HUES6 (cell line): ENCODE results near the gene CSNK1A1.
A peak's percentile ranks its signal among the peaks of the same experiment; 100 is the strongest.
"Not testable (repeated sequence)": the region's sequence is repeated elsewhere in the genome, so short reads cannot be mapped to it uniquely, and the experiment has no call there.

Source experiments
- H3K27ac ChIP-seq: 2 replicates; pipeline ENCODE4 v1.7.0; 2013; ENCODE audit warnings: low read depth, mild to moderate bottlenecking, low read length, inconsistent platforms
- H3K27me3 ChIP-seq: 2 replicates; pipeline ENCODE4 v1.6.1; 2013; ENCODE audit warnings: low read length; ENCODE audit not compliant: control insufficient read depth, insufficient read depth
- H3K36me3 ChIP-seq: 2 replicates; pipeline ENCODE4 v1.6.1; 2013; ENCODE audit warnings: low read length; ENCODE audit not compliant: control insufficient read depth, insufficient read depth
- H3K4me1 ChIP-seq: 2 replicates; pipeline ENCODE4 v1.6.1; 2013; ENCODE audit warnings: low read length; ENCODE audit not compliant: control insufficient read depth, insufficient read depth
- H3K4me3 ChIP-seq: 2 replicates; pipeline ENCODE4 v1.5.1; 2013; ENCODE audit warnings: low read depth, low read length
- H3K9ac ChIP-seq: one replicate; pipeline ENCODE4 v1.6.1; 2013; ENCODE audit warnings: mild to moderate bottlenecking, low read length
- H3K9me3 ChIP-seq: 2 replicates; pipeline ENCODE4 v1.6.1; 2013; ENCODE audit warnings: low read depth, low read length; ENCODE audit not compliant: control insufficient read depth, insufficient read depth

Gene CSNK1A1

GRCh38 chr5:149572576-149573231 is 21.5 kb upstream of the CSNK1A1 start:
- Histone ChIP-seq H3K4me3 (no peak overlapping the region), H3K27me3 (no peaks in the 10 kb centered on the region), H3K9ac (no peak overlapping the region), H3K36me3 (no peaks in the 10 kb centered on the region), H3K4me1 (no peaks in the 10 kb centered on the region), H3K9me3 (no peaks in the 10 kb centered on the region), H3K27ac (no peak overlapping the region)

GRCh38 chr5:149572170-149572569 is 20.9 kb upstream of the CSNK1A1 start:
- no peak overlapping the region for H3K4me3 ChIP-seq
- H3K36me3 ChIP-seq = no peaks in the 10 kb centered on the region
- H3K27ac ChIP-seq = no peak overlapping the region
- no peak overlapping the region for H3K9ac ChIP-seq
- no peaks in the 10 kb centered on the region for H3K9me3 ChIP-seq
- no peaks in the 10 kb centered on the region for H3K27me3 ChIP-seq
- no peaks in the 10 kb centered on the region for H3K4me1 ChIP-seq

DNA sequence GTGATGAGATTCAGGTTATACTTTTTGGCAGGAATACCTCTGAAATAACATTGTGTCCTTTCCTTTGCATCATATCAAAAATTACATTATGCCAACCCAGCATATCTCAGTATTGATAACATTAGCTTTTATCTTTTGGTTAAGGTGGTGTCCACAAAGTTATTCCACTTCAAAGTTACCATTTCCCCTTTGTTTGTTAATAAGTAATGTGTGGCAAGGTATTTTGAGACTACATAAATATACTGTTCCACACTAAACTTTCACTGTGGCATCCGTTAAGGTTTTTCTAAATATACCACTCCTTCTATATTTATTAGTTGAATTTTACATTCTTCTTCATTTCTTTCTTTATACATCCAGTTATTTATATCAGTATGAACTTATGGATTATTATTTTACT is 16.0 kb upstream of the CSNK1A1 start:
- H3K9ac ChIP-seq = no peak overlapping the region
- H3K9me3 ChIP-seq = no peaks in the 10 kb centered on the region
- no peak overlapping the region for H3K27ac ChIP-seq
- no peak overlapping the region for H3K4me3 ChIP-seq
- H3K4me1 ChIP-seq = peaks cover 12% of the 10 kb centered on the region
- H3K36me3 ChIP-seq = no peaks in the 10 kb centered on the region
- H3K27me3 ChIP-seq = no peaks in the 10 kb centered on the region

DNA sequence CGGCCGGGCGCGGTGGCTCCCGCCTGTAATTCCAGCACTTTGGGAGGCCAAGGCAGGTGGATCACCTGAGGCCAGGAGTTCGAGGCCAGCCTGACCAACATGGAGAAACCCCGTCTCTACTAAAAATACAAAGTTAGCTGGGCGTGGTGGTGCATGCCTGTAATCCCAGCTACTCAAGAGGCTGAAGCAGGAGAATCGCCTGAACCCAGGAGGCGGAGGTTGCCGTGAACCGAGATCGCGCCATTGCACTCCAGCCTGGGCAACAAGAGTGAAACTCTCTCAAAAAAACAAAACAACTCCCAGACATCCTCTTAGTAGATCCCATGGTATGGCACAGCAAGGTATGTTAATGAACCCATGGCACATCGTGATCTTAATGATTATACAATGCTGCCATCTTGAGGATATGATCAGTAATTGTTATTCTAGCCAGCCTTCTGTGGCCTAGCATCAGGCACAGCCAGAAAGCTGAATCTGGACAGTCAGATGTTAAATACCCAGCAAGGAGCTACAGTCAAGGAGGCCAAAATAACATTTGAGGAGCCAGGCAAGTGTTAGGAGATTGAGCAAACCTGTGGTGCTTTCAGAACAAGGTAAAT is 13.4 kb upstream of the CSNK1A1 start:
- not testable (repeated sequence) for H3K27ac ChIP-seq, H3K9ac ChIP-seq, H3K4me3 ChIP-seq, H3K36me3 ChIP-seq, H3K9me3 ChIP-seq, H3K27me3 ChIP-seq
- H3K4me1 ChIP-seq = peaks cover 19% of the 10 kb centered on the region

DNA sequence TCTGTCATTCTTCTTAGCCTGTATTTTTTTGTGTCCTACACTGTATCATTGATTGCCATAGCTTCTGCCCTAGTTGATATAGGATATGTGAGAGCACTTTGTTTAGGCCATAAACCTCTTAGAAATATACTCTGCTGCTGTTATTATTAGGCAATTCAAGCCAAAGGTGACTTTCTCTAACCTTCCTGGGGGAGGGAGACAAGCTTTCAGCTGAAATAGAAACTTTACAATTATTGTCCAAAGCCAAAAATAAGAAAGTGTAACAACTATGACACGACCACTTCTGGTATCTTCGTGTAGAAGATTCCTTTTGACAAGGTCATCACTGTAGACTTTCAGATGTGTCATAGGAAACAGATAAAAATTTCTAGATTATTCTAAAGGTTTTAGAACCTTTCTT is 12.2 kb upstream of the CSNK1A1 start:
- peaks cover 19% of the 10 kb centered on the region for H3K4me1 ChIP-seq
- no peaks in the 10 kb centered on the region for H3K27me3 ChIP-seq
- H3K9ac ChIP-seq = no peak overlapping the region
- H3K4me3 ChIP-seq = no peak overlapping the region
- peak overlapping the region; percentile 20; the same call in 1 of the 2 replicates for H3K27ac ChIP-seq
- no peaks in the 10 kb centered on the region for H3K36me3 ChIP-seq
- H3K9me3 ChIP-seq = no peaks in the 10 kb centered on the region

GRCh38 chr5:149561848-149562247 is 10.6 kb upstream of the CSNK1A1 start:
- Histone ChIP-seq H3K9ac (peak overlapping the region; percentile 57), H3K4me1 (peaks cover 19% of the 10 kb centered on the region), H3K4me3 (no peak overlapping the region), H3K36me3 (no peaks in the 10 kb centered on the region), H3K27me3 (no peaks in the 10 kb centered on the region), H3K27ac (peak overlapping the region; percentile 79), H3K9me3 (no peaks in the 10 kb centered on the region)

DNA sequence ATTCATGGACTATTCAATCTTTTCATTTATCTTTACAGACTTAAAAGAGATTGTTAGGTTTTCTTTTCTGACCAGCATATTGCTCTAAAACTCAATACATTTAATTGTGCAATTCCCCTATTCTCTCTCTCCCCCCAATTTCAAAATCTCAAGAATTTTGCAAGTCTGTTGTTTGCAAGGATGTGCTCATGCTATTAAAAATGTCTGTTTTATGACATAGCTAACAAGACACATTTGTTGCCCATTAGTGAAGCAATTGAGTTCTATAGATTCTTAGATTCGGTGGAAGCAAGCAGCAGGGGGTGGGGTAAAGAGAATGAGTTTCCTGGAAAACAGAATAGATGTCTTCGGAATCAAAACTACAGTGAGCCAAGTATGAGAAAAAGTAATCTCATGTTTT is 8.5 kb upstream of the CSNK1A1 start:
- Histone ChIP-seq H3K36me3 (no peaks in the 10 kb centered on the region), H3K9ac (no peak overlapping the region), H3K4me1 (peaks cover 19% of the 10 kb centered on the region), H3K27me3 (no peaks in the 10 kb centered on the region), H3K9me3 (no peaks in the 10 kb centered on the region), H3K27ac (no peak overlapping the region), H3K4me3 (no peak overlapping the region)

GRCh38 chr5:149552553-149553160 is 1.4 kb upstream of the CSNK1A1 start:
- Histone ChIP-seq H3K27me3 (no peaks in the 10 kb centered on the region), H3K9ac (no peak overlapping the region), H3K9me3 (no peaks in the 10 kb centered on the region), H3K4me3 (peak overlapping the region; percentile 89), H3K36me3 (peaks cover 23% of the 10 kb centered on the region), H3K4me1 (peaks cover 5% of the 10 kb centered on the region), H3K27ac (no peak overlapping the region)

DNA sequence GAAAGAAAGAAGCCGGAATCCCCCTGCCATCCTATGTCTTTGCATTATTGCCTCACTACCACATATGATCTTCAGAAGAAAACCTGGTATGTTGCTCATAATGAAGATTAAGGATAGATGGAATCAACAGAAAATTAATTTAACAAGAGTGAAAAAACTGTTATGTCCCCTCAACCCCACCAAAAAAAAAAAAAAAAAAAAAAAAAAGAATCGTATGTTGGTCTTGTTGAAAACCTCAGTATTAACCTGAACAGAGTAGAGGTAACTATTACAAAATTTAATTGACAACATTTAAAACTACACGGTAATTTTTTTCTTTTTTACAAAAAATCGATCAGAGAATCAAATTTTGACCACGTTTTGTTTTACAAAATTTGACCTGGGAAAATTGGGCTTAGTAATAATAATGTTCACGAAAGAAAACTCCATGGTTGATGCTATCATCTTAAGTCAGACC is 827 bp upstream of the CSNK1A1 start:
- H3K9ac ChIP-seq = peak overlapping the region; percentile 98
- H3K9me3 ChIP-seq = no peaks in the 10 kb centered on the region
- peaks cover 11% of the 10 kb centered on the region for H3K4me1 ChIP-seq
- peaks cover 29% of the 10 kb centered on the region for H3K36me3 ChIP-seq
- H3K27ac ChIP-seq = peak overlapping the region; percentile 73
- peak overlapping the region; percentile 89 for H3K4me3 ChIP-seq
- H3K27me3 ChIP-seq = no peaks in the 10 kb centered on the region

GRCh38 chr5:149550594-149551226 is 529 bp downstream of the CSNK1A1 start:
- peak overlapping the region; percentile 93 for H3K27ac ChIP-seq
- peak overlapping the region; percentile 89 for H3K4me3 ChIP-seq
- H3K27me3 ChIP-seq = no peaks in the 10 kb centered on the region
- no peaks in the 10 kb centered on the region for H3K9me3 ChIP-seq
- H3K9ac ChIP-seq = peak overlapping the region; percentile 98
- H3K4me1 ChIP-seq = peaks cover 17% of the 10 kb centered on the region
- peaks cover 42% of the 10 kb centered on the region for H3K36me3 ChIP-seq

DNA sequence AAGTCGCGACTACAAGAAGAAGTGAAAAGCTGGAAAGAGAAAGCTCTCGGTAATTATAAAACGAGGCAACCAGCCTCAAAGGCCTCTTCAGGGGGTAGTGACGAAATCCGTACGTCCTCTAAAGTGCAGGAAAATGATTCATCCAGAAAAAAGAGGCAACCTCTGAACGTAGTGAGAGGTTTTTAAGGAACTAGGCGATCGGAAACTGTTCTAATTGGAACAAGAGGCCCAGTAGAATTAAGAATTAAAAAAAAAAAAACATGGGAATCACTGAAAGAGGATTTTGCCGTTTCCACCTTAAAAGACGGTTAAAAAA is 1.0 kb downstream of the CSNK1A1 start:
- peak overlapping the region; percentile 93 for H3K27ac ChIP-seq
- peaks cover 47% of the 10 kb centered on the region for H3K36me3 ChIP-seq
- no peaks in the 10 kb centered on the region for H3K9me3 ChIP-seq
- peak overlapping the region; percentile 89 for H3K4me3 ChIP-seq
- peaks cover 22% of the 10 kb centered on the region for H3K4me1 ChIP-seq
- peak overlapping the region; percentile 98 for H3K9ac ChIP-seq
- no peaks in the 10 kb centered on the region for H3K27me3 ChIP-seq
